ENCODE measurements around the gene NR3C2. TPM values are rescaled to one million over a fixed set of nuclear protein-coding genes. Genes with fewer than 3 reads are reported as not detected.
A peak's percentile ranks its signal among the peaks of the same experiment; 100 is the strongest.

The NR3C2 gene
- total and polyA plus RNA-seq, 2 of the 4 experiments (the other 2 are of a cell fraction), result 1.1 to 2.3 TPM

GRCh38 chr4:148442832-148443511, 758 bp upstream of the NR3C2 start:
- Histone ChIP-seq H3K9me1 (ENCODE audit: insufficient read depth, low read length) (no peaks in the 10 kb centered on the region), H3K9ac (ENCODE audit: low read depth, low read length) (peak overlapping the region; percentile 21; the same call in 1 of the 2 replicates), H3K27ac (ENCODE audit: insufficient read depth, low read length) (no peak overlapping the region), H3K9me3 (ENCODE audit: control insufficient read depth, insufficient read depth, low read length) (no peaks in the 10 kb centered on the region), H2BK120ac (ENCODE audit: low read depth, low read length) (no peak overlapping the region), H3K18ac (ENCODE audit: low read depth, low read length) (no peak overlapping the region), H3K4ac (ENCODE audit: low read depth, low read length) (peak overlapping the region; percentile 80), H3K56ac (ENCODE audit: extremely low read depth, insufficient read depth, low read length) (no peak overlapping the region), H2BK20ac (ENCODE audit: low read depth, low read length) (no peak overlapping the region), H3K14ac (replicated peaks; ENCODE audit: low read depth, low read length) (no peak overlapping the region), H2AFZ (replicated peaks; ENCODE audit: low read length, poor library complexity) (peak overlapping the region; percentile 95), H2AK5ac (ENCODE audit: low read depth, low read length) (no peak overlapping the region), H2BK5ac (ENCODE audit: low read depth, low read length, poor library complexity, severe bottlenecking) (no peak overlapping the region), H3K36me3 (ENCODE audit: control insufficient read depth, insufficient read depth, low read length) (no peaks in the 10 kb centered on the region), H3K4me3 (ENCODE audit: insufficient read depth, low read depth, low read length) (peak overlapping the region; percentile 50), H4K8ac (ENCODE audit: low read depth in 2 of 2, low read length in 2 of 2) (no peak overlapping the region), H3K4me1 (ENCODE audit: control insufficient read depth, insufficient read depth, low read length) (no peaks in the 10 kb centered on the region), H3K23ac (ENCODE audit: low read depth, low read length) (no peak overlapping the region; the same call in 1 of the 2 replicates), H3K4me2 (ENCODE audit: low read depth, low read length) (peak overlapping the region; percentile 79), H2BK15ac (ENCODE audit: low read depth, low read length) (no peak overlapping the region), H3K79me1 (ENCODE audit: low read depth in 1 of 2, low read length in 2 of 2) (no peaks in the 10 kb centered on the region), H4K91ac (ENCODE audit: insufficient read depth, low read depth, low read length) (no peak overlapping the region), H3K27me3 (ENCODE audit: control insufficient read depth, insufficient read depth, low read length) (peaks cover 38% of the 10 kb centered on the region), H4K5ac (ENCODE audit: low read depth, low read length) (no peak overlapping the region; the same call in 1 of the 2 replicates), H4K20me1 (ENCODE audit: insufficient read depth, low read length) (no peaks in the 10 kb centered on the region), H2AK9ac (replicated peaks; ENCODE audit: low read depth, low read length, poor library complexity) (peak overlapping the region; percentile 46)
- no CpG with 5 or more reads among the region's 27 CpGs for WGBS, 2 experiments (ENCODE audit: extremely low coverage in 2 of 2, insufficient read length in 1 of 2)
- in situ Hi-C loops (cut with MboI; ENCODE audit: low sequenced_read_pairs) (no loop called here), dilution Hi-C loops (cut with HindIII; ENCODE audit: low sequenced_read_pairs, unreplicated experiment) (no loop called here), intact Hi-C loops (cut with micrococcal nuclease) (loop anchor here (1.0 to 5.0 kb wide), 3 partner anchors 459 to 819 kb away; no protein-coding TSS in a partner anchor)
- no TSS peak for BruUV-seq (replicated peaks)
- TF ChIP-seq FOS (IDR thresholded peaks at IDR 0.05; ENCODE audit: low read depth, low read length) (no peak), CEBPB (IDR thresholded peaks at IDR 0.05; ENCODE audit: low read depth, low read length) (no peak), RAD21 (IDR thresholded peaks at IDR 0.05; ENCODE audit: low read length) (no peak), RFX5 (IDR thresholded peaks at IDR 0.05; ENCODE audit: low read depth, low read length) (no peak), POLR2A (IDR thresholded peaks at IDR 0.05; ENCODE audit: low read depth, low read length) (no peak), CHD1 (IDR thresholded peaks at IDR 0.05; ENCODE audit: low read depth, low read length) (no peak), ELK1 (IDR thresholded peaks at IDR 0.05; ENCODE audit: borderline replicate concordance, low read depth, low read length) (no peak), USF2 (IDR thresholded peaks at IDR 0.05; ENCODE audit: low read depth, low read length) (no peak), RCOR1 (IDR thresholded peaks at IDR 0.05; ENCODE audit: insufficient replicate concordance, low read length) (no peak), SMC3 (IDR thresholded peaks at IDR 0.05; ENCODE audit: low read depth, low read length) (no peak), MAZ (IDR thresholded peaks at IDR 0.05; ENCODE audit: borderline replicate concordance, low read depth, low read length) (no peak), BHLHE40 (IDR thresholded peaks at IDR 0.05; ENCODE audit: low read depth, low read length) (no peak), NFE2L2 (IDR thresholded peaks at IDR 0.05; ENCODE audit: low read depth, low read length) (no peak), MAFK (IDR thresholded peaks at IDR 0.05; ENCODE audit: low read depth, low read length) (no peak), CTCF (conservative IDR thresholded peaks at IDR 0.05; ENCODE audit: low read depth, low read length) (no peak), MXI1 (IDR thresholded peaks at IDR 0.05; ENCODE audit: borderline replicate concordance, low read depth, low read length) (no peak)
- ChIA-PET POLR2A (ENCODE audit: unreplicated experiment) (no interaction called here), CTCF (interaction anchor here (0.6 kb wide), 2 partner anchors 275 to 413 kb away, joined by 3 to 7 read pairs; no protein-coding TSS in a partner anchor)
- ATAC-seq (ENCODE audit: low read depth) (no peak), DNase-seq (no peak)

Measured in IMR-90 (cell line).